Skin epidermis (tissue), 12 donors: Measurements from ENCODE around the gene MYADM.

ENCODE experiments used
- H3K27ac ChIP-seq, 21 experiments: fragments of 200-600 bp; sonication (generic) in 11 of 21; one replicate each; pipeline ENCODE4 v1.5.0; 2020; ENCODE audit warnings: mild to moderate bottlenecking in 3 of 21, inconsistent platforms in 2 of 21, moderate library complexity in 2 of 21
- H3K4me3 ChIP-seq, 7 experiments: fragments of 200-600 bp; sonication (generic) in 2 of 7; one replicate each; pipeline ENCODE4 v1.5.0; 2020; ENCODE audit warnings: inconsistent platforms in 2 of 7, mild to moderate bottlenecking in 2 of 7, moderate library complexity in 1 of 7

MYADM gene

DNA sequence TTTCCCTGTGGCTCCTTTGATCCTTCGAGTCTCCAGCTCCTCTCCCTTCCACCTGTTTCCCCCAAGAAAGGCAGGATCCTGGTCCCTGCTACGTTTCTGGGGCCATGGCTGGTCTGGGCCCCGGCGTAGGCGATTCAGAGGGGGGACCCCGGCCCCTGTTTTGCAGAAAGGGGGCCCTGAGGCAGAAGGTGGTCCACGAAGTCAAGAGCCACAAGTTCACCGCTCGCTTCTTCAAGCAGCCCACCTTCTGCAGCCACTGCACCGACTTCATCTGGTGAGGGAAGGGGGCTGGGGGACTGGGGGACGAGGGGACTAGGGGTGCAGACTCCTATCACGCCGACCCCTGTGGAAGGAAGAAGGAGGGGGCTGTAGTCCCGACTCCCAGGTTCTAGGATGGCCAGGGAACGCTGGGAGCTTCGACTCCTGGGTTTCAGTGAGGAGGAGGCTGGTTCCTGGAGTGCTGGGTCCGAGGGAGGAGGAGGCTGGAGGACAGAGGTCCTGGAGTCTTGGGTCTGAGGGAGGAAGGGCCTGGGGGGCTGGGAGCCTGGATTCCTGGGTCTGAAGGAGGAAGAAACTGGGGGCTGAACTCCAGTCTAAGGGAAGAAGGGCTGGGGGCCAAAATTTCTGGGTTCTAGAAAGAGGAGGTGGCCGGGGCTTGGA lies 14.8 kb downstream of the MYADM start:
- peak overlapping the region in 2 of 7 experiments; percentile 12 to 17 for H3K4me3 ChIP-seq

GRCh38 chr19:53883231-53883661 lies 15.6 kb downstream of the MYADM start:
- Histone ChIP-seq H3K4me3 (no peak overlapping the region), H3K27ac (no peak overlapping the region)

More for the DNA sequence above, 14.8 kb downstream of the MYADM start:
- no peak overlapping the region for H3K27ac ChIP-seq

DNA sequence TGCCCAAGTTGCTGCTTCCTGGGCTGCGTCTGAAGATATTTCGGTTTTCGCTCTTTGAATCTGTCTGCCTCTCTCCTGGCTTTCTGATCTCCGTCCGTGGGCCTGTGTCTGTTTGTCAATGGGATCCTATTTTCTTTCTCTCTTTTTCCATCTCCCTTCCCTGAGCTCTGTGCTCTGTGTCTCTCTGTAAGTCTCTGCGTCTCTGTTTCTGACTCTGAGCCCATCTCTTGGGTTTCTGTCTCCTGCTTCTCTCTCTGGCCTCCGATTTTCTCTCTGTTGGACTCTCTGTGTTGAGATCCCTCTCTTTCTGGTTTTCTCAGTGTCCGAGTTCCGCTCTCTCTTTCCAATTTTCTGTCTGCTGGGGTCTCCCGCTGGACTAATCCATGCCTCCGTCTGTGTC lies 16.1 kb downstream of the MYADM start:
- Histone ChIP-seq H3K27ac (no peak overlapping the region), H3K4me3 (no peak overlapping the region)

DNA sequence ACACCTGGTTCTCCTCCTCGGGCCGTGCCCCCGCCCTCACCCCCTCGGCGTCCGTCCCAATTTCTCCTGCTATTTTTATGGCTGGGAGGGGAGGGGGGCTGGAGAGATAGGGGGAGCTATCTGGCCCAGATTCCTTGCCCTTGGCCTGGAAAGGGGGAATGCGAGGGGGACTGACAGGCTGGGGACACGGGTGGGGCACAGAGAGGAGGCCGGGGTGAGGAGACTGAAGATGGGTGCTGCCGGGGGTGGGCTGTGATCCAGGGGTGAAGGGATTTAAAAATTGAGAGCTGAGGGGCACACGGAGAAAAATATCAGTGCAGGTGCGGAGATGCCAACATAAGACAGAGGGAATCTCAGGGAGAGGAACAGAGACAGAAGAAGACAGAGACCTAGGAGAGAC lies 16.6 kb downstream of the MYADM start:
- no peak overlapping the region for H3K4me3 ChIP-seq
- no peak overlapping the region for H3K27ac ChIP-seq

DNA sequence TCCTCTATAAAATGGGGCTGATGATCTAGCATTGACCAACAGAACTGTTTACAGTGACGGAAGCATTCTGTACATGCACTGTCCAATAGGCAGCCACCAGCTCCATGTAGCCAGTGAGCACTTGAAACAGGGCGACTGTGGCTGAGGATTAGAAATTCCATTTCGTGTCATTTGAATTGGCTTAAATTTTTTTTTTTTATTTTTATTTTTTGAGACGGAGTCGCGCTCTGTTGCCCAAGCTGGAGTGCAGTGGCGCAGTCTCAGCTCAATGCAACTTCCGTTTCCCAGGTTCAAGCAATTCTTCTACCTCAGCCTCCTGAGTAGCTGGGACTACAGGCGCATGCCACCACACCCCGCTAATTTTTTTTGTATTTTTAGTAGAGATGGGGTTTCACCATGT lies 17.4 kb downstream of the MYADM start:
- Histone ChIP-seq H3K4me3 (no peak overlapping the region), H3K27ac (no peak overlapping the region)

DNA sequence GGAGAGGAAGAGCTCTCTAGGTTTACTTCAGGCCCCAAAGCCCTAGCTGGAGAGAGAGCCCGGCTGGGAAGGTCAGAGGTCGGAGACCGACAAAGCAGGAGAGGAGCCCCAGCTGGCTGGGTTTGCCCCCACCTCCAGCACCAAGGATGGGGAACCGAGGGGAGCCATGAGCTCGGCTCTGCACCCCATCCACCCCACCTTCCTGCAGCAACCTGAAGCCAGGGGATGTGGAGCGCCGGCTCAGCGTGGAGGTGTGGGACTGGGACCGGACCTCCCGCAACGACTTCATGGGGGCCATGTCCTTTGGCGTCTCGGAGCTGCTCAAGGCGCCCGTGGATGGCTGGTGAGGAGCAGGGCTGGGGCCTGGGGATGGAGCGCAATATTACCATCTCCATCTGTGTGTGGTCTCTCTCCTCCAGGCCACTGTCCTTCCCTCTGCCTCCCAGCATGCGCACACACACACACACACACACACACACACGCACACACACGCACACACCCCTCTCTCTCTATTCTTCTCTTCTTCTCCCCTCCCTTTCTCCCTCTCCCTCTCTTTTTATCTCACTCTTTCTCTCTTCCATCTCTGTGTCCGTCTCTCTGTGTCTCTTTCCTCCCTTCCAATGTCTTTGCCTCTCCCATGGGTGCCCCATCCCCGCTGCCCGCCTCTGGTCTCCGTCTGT lies 24.8 kb downstream of the MYADM start:
- no peak overlapping the region for H3K4me3 ChIP-seq
- no peak overlapping the region for H3K27ac ChIP-seq

- no peak overlapping the region for H3K4me3 ChIP-seq
- H3K27ac ChIP-seq: no peak overlapping the region
Measured at GRCh38 chr19:53892981-53893325, 25.3 kb downstream of the MYADM start.

GRCh38 chr19:53894707-53895106 lies 27.0 kb downstream of the MYADM start:
- no peak overlapping the region for H3K27ac ChIP-seq
- H3K4me3 ChIP-seq: no peak overlapping the region

DNA sequence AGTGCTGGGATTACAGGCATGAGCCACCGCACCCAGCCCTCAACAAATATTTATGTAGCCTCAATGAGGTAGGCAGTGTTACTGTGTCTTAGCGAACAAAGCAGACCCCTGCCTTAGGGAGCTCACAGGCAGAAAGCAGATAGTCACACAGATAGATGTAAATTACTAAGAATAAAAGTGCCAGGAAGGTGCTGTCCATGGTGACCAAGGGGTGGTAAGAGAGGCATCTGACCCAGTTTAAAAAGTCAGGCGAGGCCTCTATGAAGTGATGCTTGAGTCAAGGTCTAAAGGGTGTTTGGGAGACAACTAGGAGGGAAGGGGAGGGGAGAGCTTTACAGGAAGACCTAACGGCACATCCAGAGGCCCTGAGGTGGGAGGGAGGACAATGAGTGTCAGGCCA lies 29.0 kb downstream of the MYADM start:
- H3K27ac ChIP-seq: no peak overlapping the region
- no peak overlapping the region for H3K4me3 ChIP-seq

DNA sequence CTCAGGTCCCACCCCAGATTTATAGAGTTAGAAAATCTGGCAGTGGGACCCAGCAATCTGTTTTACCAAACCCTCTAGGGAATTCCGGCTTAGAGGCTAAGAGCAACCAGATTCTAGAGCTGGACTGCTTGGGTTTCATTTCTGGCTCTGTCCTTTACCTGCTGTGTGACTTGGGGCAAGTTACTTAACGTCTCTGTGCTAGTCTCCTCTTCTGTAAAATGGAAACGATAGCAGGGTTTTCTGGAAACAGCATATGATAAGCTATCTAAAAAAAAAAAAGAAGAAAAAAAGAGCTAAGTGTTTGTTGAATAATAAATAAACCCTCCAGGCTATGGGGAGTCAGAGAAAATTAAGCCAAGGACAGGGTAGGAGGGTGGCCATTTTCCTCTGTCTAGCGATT lies 29.8 kb downstream of the MYADM start:
- no peak overlapping the region for H3K27ac ChIP-seq
- no peak overlapping the region for H3K4me3 ChIP-seq

GRCh38 chr19:53898166-53898565 lies 30.5 kb downstream of the MYADM start:
- no peak overlapping the region for H3K4me3 ChIP-seq
- no peak overlapping the region for H3K27ac ChIP-seq

GRCh38 chr19:53898636-53899341 lies 31.1 kb downstream of the MYADM start:
- no peak overlapping the region for H3K4me3 ChIP-seq
- no peak overlapping the region for H3K27ac ChIP-seq

- Histone ChIP-seq H3K27ac (no peak overlapping the region), H3K4me3 (no peak overlapping the region)
Measured at GRCh38 chr19:53900191-53900860, 32.6 kb downstream of the MYADM start.

DNA sequence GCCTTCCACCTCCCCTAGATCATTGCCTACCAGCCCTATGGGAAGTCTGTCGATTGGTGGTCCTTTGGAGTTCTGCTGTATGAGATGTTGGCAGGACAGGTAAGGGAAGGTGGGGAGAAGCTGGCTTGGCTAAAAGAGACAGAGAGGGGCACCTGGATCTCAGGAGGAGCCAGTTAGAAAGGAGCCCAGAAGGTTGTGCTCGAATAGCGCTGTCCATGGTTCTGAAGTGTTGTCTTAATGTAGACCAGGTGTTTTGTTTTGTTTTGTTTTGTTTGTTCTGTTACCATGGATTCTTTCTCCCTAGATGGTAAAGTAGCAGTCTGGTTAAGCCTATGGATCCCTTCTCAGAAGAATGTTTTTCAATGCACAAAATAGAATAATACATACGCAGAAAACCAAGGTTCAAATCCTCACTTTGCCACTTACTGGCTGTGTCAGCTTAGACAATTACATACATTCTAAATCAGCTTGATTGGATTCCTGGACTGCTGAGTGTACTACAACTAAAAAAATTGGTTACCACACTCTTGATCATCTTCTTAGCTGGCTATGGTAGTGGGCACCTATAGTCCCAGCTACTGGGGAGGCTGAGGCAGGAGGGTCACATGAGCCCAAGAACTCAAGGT lies 35.5 kb downstream of the MYADM start:
- Histone ChIP-seq H3K27ac (no peak overlapping the region), H3K4me3 (no peak overlapping the region)

- no peak overlapping the region for H3K4me3 ChIP-seq
- no peak overlapping the region for H3K27ac ChIP-seq
Measured at GRCh38 chr19:53904909-53905308, 37.2 kb downstream of the MYADM start.

GRCh38 chr19:53905787-53906186 lies 38.1 kb downstream of the MYADM start:
- Histone ChIP-seq H3K4me3 (no peak overlapping the region), H3K27ac (no peak overlapping the region)

- Histone ChIP-seq H3K27ac (no peak overlapping the region), H3K4me3 (no peak overlapping the region)
Measured at GRCh38 chr19:53906211-53907192, 38.8 kb downstream of the MYADM start.

GRCh38 chr19:53907193-53907581 lies 39.5 kb downstream of the MYADM start:
- no peak overlapping the region for H3K27ac ChIP-seq
- no peak overlapping the region for H3K4me3 ChIP-seq

GRCh38 chr19:53907690-53908089 lies 40.0 kb downstream of the MYADM start:
- no peak overlapping the region for H3K4me3 ChIP-seq
- H3K27ac ChIP-seq: no peak overlapping the region
